ENCODE data around the gene CAPN1.

GRCh38 chr11:65216830-65217229, 35.1 kb downstream of the CAPN1 start:
- TF ChIP-seq CTCF (IDR thresholded peaks at IDR 0.05) (no peak), EP300 (IDR thresholded peaks at IDR 0.05) (no peak), POLR2A (IDR thresholded peaks at IDR 0.05) (no peak)

All from suprapubic skin (tissue), 3 donors.